Measurements from ENCODE around the gene TTLL10. TPM values are rescaled to one million over a fixed set of nuclear protein-coding genes. Genes with fewer than 3 reads are reported as not detected.

The TTLL10 gene
- total and polyA plus RNA-seq, 2 experiments from 2014 or later = 0.45 TPM; not detected in 1

DNA sequence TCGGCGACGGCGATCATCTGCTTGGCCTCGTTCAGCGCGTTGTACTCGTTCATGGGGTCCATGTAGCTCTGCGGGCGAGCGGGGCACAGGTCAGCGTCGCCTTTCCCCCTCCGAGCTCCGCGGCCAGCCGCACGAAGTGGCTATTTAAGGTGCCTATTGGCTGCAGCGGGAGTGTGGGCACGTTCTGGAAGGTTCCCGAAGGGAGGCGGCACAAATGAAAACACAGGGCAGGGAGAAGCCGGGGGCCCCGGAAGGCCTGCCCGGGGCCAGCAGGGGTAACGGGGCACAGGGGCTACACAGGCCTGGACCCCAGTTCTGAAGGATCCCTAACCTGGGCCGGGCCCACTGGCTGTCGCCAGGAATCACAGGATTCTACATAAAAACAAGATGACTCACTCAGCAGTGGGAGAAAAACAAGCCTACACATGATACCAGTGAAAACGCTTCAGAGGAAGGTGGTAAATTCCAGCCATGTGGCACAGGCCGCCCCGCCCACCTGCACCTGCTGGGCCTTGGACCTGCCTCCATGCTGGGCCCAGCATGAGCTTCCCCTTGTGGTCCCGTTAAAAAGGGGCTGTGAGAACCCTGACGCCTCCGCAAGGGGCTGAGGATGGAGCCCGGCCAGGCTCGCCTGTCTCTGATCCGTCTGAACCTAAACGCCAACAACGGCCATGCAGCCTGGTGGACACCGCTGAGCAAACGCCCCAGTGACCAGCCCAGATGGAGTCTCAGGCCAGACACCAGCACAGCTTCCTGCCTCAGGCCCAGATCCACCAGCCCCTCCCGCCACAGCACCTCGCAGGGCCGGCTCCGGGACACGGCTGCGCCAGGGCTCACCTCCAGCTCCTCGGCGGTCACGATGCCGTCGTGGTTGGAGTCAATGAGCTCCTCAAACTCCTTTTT lies 44.2 kb downstream of the TTLL10 start:
- Histone ChIP-seq H3K27ac (ENCODE audit: low read depth) (no peak overlapping the region), H3K9me2 (ENCODE audit: insufficient read depth) (no peaks in the 10 kb centered on the region), H3K36me3 (ENCODE audit: insufficient read depth) (peaks cover 4% of the 10 kb centered on the region; the same call in 1 of the 2 replicates), H4K20me1 (replicated peaks; ENCODE audit: insufficient read depth) (no peaks in the 10 kb centered on the region; the same call in 1 of the 2 replicates), H3F3A (replicated peaks; ENCODE audit: low read depth) (no peaks in the 10 kb centered on the region), H3K4me3 (no peak overlapping the region), H3K4me1 (ENCODE audit: insufficient read depth) (no peaks in the 10 kb centered on the region), H3K27me3 (ENCODE audit: insufficient read depth) (no peaks in the 10 kb centered on the region), H2AFZ (no peak overlapping the region), H3K79me2 (replicated peaks; ENCODE audit: insufficient read depth) (no peaks in the 10 kb centered on the region), H3K4me2 (no peak overlapping the region)
- H3K9me3 Mint-ChIP-seq = no peaks in the 10 kb centered on the region
- H3K27me3 Mint-ChIP-seq (ENCODE audit: insufficient read depth, low read depth, poor library complexity) = peaks cover 11% of the 10 kb centered on the region
- ATAC-seq (no peak), DNase-seq (ENCODE audit: low spot score) (no peak)
- H3K36me3 Mint-ChIP-seq (ENCODE audit: low read depth) = peaks cover 25% of the 10 kb centered on the region
- TF ChIP-seq POLR2AphosphoS5 (IDR thresholded peaks at IDR 0.05; ENCODE audit: low read depth) = no peak
- no peak for TF ChIP-seq CREB1 (CRISPR knock-in tag; IDR thresholded peaks at IDR 0.05; ENCODE audit: low read depth)
- TF ChIP-seq, protein P1, sequence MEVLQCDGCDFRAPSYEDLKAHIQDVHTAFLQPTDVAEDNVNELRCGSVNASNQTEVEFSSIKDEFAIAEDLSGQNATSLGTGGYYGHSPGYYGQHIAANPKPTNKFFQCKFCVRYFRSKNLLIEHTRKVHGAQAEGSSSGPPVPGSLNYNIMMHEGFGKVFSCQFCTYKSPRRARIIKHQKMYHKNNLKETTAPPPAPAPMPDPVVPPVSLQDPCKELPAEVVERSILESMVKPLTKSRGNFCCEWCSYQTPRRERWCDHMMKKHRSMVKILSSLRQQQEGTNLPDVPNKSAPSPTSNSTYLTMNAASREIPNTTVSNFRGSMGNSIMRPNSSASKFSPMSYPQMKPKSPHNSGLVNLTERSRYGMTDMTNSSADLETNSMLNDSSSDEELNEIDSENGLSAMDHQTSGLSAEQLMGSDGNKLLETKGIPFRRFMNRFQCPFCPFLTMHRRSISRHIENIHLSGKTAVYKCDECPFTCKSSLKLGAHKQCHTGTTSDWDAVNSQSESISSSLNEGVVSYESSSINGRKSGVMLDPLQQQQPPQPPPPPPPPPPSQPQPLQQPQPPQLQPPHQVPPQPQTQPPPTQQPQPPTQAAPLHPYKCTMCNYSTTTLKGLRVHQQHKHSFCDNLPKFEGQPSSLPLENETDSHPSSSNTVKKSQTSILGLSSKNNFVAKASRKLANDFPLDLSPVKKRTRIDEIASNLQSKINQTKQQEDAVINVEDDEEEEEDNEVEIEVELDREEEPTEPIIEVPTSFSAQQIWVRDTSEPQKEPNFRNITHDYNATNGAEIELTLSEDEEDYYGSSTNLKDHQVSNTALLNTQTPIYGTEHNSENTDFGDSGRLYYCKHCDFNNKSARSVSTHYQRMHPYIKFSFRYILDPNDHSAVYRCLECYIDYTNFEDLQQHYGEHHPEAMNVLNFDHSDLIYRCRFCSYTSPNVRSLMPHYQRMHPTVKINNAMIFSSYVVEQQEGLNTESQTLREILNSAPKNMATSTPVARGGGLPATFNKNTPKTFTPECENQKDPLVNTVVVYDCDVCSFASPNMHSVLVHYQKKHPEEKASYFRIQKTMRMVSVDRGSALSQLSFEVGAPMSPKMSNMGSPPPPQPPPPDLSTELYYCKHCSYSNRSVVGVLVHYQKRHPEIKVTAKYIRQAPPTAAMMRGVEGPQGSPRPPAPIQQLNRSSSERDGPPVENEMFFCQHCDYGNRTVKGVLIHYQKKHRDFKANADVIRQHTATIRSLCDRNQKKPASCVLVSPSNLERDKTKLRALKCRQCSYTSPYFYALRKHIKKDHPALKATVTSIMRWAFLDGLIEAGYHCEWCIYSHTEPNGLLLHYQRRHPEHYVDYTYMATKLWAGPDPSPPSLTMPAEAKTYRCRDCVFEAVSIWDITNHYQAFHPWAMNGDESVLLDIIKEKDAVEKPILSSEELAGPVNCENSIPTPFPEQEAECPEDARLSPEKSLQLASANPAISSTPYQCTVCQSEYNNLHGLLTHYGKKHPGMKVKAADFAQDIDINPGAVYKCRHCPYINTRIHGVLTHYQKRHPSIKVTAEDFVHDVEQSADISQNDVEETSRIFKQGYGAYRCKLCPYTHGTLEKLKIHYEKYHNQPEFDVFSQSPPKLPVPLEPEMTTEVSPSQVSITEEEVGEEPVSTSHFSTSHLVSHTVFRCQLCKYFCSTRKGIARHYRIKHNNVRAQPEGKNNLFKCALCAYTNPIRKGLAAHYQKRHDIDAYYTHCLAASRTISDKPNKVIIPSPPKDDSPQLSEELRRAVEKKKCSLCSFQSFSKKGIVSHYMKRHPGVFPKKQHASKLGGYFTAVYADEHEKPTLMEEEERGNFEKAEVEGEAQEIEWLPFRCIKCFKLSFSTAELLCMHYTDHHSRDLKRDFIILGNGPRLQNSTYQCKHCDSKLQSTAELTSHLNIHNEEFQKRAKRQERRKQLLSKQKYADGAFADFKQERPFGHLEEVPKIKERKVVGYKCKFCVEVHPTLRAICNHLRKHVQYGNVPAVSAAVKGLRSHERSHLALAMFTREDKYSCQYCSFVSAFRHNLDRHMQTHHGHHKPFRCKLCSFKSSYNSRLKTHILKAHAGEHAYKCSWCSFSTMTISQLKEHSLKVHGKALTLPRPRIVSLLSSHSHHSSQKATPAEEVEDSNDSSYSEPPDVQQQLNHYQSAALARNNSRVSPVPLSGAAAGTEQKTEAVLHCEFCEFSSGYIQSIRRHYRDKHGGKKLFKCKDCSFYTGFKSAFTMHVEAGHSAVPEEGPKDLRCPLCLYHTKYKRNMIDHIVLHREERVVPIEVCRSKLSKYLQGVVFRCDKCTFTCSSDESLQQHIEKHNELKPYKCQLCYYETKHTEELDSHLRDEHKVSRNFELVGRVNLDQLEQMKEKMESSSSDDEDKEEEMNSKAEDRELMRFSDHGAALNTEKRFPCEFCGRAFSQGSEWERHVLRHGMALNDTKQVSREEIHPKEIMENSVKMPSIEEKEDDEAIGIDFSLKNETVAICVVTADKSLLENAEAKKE (CRISPR knock-in tag; IDR thresholded peaks at IDR 0.05) = no peak
- TF ChIP-seq, protein P2, sequence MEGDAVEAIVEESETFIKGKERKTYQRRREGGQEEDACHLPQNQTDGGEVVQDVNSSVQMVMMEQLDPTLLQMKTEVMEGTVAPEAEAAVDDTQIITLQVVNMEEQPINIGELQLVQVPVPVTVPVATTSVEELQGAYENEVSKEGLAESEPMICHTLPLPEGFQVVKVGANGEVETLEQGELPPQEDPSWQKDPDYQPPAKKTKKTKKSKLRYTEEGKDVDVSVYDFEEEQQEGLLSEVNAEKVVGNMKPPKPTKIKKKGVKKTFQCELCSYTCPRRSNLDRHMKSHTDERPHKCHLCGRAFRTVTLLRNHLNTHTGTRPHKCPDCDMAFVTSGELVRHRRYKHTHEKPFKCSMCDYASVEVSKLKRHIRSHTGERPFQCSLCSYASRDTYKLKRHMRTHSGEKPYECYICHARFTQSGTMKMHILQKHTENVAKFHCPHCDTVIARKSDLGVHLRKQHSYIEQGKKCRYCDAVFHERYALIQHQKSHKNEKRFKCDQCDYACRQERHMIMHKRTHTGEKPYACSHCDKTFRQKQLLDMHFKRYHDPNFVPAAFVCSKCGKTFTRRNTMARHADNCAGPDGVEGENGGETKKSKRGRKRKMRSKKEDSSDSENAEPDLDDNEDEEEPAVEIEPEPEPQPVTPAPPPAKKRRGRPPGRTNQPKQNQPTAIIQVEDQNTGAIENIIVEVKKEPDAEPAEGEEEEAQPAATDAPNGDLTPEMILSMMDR (conservative IDR thresholded peaks at IDR 0.05; ENCODE audit: low read depth in 2 of 2) = no peak
- no peak for TF ChIP-seq ZNF331 (CRISPR knock-in tag; IDR thresholded peaks at IDR 0.05; ENCODE audit: low read depth)
- TF ChIP-seq STAT1 (IDR thresholded peaks at IDR 0.05; ENCODE audit: unreplicated experiment) = no peak
- H3K4me1 Mint-ChIP-seq = no peaks in the 10 kb centered on the region
- no peak overlapping the region for H3K4me3 Mint-ChIP-seq
- H3K27ac Mint-ChIP-seq = no peak overlapping the region

Data from GM23338 (cell line).